ENCODE measurements around the gene KSR2. TPM values are rescaled to one million over a fixed set of nuclear protein-coding genes. Genes with fewer than 3 reads are reported as not detected.

KSR2 gene
- total and polyA plus RNA-seq, 2 of the 13 experiments (the other 11 are each of a cell fraction or from before 2014, with no cell fraction given): 0.02 TPM; not detected in 1

DNA sequence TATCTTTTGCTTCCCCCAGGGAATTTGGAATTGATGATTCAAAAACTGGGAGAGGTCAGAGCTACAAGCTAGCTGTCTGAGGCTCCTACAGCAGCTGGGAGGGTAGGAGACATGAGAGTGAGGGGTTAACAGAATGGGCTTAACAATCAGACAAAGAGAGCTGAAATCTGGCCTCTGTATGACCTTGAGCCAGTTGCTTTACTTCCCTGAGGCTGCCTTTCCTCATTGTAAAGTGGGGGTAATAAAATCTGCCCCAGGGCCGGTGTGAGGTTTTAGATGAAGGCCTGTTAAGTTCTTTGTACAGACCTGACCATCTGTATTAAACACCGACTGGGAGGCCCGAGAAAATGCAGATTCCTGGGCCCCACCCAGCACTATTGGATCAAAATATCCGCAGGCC, 443.0 kb downstream of the KSR2 start:
- no peak for FAIRE-seq
- Histone ChIP-seq H4K20me1 (ENCODE audit: insufficient read depth, low read length) (no peaks in the 10 kb centered on the region), H3K4me2 (ENCODE audit: low read depth, low read length) (no peak overlapping the region), H3K4me1 (ENCODE audit: insufficient read depth, low read length) (no peaks in the 10 kb centered on the region), H3K79me2 (ENCODE audit: insufficient read depth, low read length) (no peaks in the 10 kb centered on the region), H3K27me3 (ENCODE audit: control insufficient read depth in 1 of 2, insufficient read depth in 2 of 2, low read length in 2 of 2) (0 out of 5 replicates have a peak, but pooled peaks cover 0 to 4% of the 10 kb centered on the region in 2 experiments), H3K4me3 (replicated peaks in 1 of 3; ENCODE audit: insufficient read depth in 1 of 3, low read depth in 2 of 3, low read length in 3 of 3) (no peak overlapping the region), H3K9me3 (ENCODE audit: low read length) (no peaks in the 10 kb centered on the region), H3K9ac (ENCODE audit: insufficient read depth, low read depth, low read length) (no peak overlapping the region), H3K36me3 (replicated peaks in 1 of 2; ENCODE audit: control insufficient read depth in 1 of 2, insufficient read depth in 2 of 2, low read length in 2 of 2) (no peaks in the 10 kb centered on the region), H2AFZ (ENCODE audit: low read length) (no peak overlapping the region), H3K27ac (ENCODE audit: extremely low read length, insufficient read depth, low read length) (no peak overlapping the region)
- in situ Hi-C loops (cut with HindIII; ENCODE audit: extremely low pct_ligation_motif_present, low pct_unique_long_range_greater_than_20kb) (no loop called here), intact Hi-C loops (cut with micrococcal nuclease; ENCODE audit: unreplicated experiment) (no loop called here)
- no TSS peak for BruUV-seq (replicated peaks)
- DNase-seq (ENCODE audit: low spot score): no peak
- TF ChIP-seq NPAS2 (CRISPR knock-in tag; IDR thresholded peaks at IDR 0.05; ENCODE audit: borderline replicate concordance) (no peak), ZNF558 (CRISPR knock-in tag; IDR thresholded peaks at IDR 0.05; ENCODE audit: borderline replicate concordance) (no peak), U2AF2 (IDR thresholded peaks at IDR 0.05; ENCODE audit: low read depth, low read length) (no peak), SIX1 (CRISPR knock-in tag; IDR thresholded peaks at IDR 0.05; ENCODE audit: borderline replicate concordance) (no peak), MIER3 (CRISPR knock-in tag; IDR thresholded peaks at IDR 0.05; ENCODE audit: borderline replicate concordance) (no peak), RNF2 (conservative IDR thresholded peaks at IDR 0.05; ENCODE audit: low read depth) (no peak), KLF13 (CRISPR knock-in tag; IDR thresholded peaks at IDR 0.05) (no peak)
- TF ChIP-seq, protein P1, sequence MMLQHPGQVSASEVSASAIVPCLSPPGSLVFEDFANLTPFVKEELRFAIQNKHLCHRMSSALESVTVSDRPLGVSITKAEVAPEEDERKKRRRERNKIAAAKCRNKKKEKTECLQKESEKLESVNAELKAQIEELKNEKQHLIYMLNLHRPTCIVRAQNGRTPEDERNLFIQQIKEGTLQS (CRISPR knock-in tag; IDR thresholded peaks at IDR 0.05): no peak
- TF ChIP-seq, protein P2, sequence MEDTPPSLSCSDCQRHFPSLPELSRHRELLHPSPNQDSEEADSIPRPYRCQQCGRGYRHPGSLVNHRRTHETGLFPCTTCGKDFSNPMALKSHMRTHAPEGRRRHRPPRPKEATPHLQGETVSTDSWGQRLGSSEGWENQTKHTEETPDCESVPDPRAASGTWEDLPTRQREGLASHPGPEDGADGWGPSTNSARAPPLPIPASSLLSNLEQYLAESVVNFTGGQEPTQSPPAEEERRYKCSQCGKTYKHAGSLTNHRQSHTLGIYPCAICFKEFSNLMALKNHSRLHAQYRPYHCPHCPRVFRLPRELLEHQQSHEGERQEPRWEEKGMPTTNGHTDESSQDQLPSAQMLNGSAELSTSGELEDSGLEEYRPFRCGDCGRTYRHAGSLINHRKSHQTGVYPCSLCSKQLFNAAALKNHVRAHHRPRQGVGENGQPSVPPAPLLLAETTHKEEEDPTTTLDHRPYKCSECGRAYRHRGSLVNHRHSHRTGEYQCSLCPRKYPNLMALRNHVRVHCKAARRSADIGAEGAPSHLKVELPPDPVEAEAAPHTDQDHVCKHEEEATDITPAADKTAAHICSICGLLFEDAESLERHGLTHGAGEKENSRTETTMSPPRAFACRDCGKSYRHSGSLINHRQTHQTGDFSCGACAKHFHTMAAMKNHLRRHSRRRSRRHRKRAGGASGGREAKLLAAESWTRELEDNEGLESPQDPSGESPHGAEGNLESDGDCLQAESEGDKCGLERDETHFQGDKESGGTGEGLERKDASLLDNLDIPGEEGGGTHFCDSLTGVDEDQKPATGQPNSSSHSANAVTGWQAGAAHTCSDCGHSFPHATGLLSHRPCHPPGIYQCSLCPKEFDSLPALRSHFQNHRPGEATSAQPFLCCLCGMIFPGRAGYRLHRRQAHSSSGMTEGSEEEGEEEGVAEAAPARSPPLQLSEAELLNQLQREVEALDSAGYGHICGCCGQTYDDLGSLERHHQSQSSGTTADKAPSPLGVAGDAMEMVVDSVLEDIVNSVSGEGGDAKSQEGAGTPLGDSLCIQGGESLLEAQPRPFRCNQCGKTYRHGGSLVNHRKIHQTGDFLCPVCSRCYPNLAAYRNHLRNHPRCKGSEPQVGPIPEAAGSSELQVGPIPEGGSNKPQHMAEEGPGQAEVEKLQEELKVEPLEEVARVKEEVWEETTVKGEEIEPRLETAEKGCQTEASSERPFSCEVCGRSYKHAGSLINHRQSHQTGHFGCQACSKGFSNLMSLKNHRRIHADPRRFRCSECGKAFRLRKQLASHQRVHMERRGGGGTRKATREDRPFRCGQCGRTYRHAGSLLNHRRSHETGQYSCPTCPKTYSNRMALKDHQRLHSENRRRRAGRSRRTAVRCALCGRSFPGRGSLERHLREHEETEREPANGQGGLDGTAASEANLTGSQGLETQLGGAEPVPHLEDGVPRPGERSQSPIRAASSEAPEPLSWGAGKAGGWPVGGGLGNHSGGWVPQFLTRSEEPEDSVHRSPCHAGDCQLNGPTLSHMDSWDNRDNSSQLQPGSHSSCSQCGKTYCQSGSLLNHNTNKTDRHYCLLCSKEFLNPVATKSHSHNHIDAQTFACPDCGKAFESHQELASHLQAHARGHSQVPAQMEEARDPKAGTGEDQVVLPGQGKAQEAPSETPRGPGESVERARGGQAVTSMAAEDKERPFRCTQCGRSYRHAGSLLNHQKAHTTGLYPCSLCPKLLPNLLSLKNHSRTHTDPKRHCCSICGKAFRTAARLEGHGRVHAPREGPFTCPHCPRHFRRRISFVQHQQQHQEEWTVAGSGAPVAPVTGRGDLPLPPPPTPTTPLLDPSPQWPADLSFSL (CRISPR knock-in tag; IDR thresholded peaks at IDR 0.05): no peak
- no peak for ATAC-seq
- POLR2A ChIA-PET: no interaction called here
- WGBS (ENCODE audit: low lambda C conversion rate): 11% methylated on average over 2 of the region's 4 CpGs
- CTCF ChIA-PET (ENCODE audit: low intra/inter-chr PET ratio, low total read pairs): no interaction called here

Data from HepG2 (cell line).